Stimulated activated naive CD8-positive, alpha-beta T cell treated with anti-CD3 and anti-CD28 coated beads, Interleukin-15, amount 100 ng/mL, for 72 hours (primary cell): ENCODE data around the gene NXPH4.

Source experiments
- ATAC-seq: fragments of 150-1000 bp; cut with Tn5 transposase; 2 replicates; pipeline ENCODE4 v1.10.0; 2021; ENCODE audit warnings: mild to moderate bottlenecking, moderate library complexity
- DNase-seq, 2 donors: peaks; one replicate each; pipeline ENCODE4 v3.0.0; 2021 to 2022
- H3K27ac Mint-ChIP-seq, 2 donors: one replicate each; pipeline ENCODE4 v1.8.0; 2022; ENCODE audit warnings: mild to moderate bottlenecking in 2 of 2, mixed read lengths in 2 of 2, moderate library complexity in 2 of 2
- H3K27me3 Mint-ChIP-seq: one replicate; pipeline ENCODE4 v1.8.0; 2022; ENCODE audit warnings: mixed read lengths
- H3K4me1 Mint-ChIP-seq: one replicate; pipeline ENCODE4 v1.8.0; 2022; ENCODE audit warnings: mild to moderate bottlenecking, mixed read lengths
- H3K4me3 Mint-ChIP-seq, 2 donors: one replicate each; pipeline ENCODE4 v1.8.0; 2022; ENCODE audit warnings: mild to moderate bottlenecking in 2 of 2, mixed read lengths in 2 of 2, moderate library complexity in 1 of 2
- H3K9me3 Mint-ChIP-seq, 2 donors: one replicate each; pipeline ENCODE4 v1.8.0; 2022; ENCODE audit warnings: mixed read lengths in 2 of 2

Gene NXPH4

GRCh38 chr12:57247041-57247440 is 30.4 kb downstream of the NXPH4 start:
- ATAC-seq, result no peak
- H3K9me3 Mint-ChIP-seq, result no peaks in the 10 kb centered on the region
- H3K4me1 Mint-ChIP-seq, result peaks cover 37% of the 10 kb centered on the region
- H3K27me3 Mint-ChIP-seq, result peaks cover 28% of the 10 kb centered on the region
- no peak for DNase-seq
- H3K4me3 Mint-ChIP-seq, result no peak overlapping the region
- no peak overlapping the region for H3K27ac Mint-ChIP-seq

DNA sequence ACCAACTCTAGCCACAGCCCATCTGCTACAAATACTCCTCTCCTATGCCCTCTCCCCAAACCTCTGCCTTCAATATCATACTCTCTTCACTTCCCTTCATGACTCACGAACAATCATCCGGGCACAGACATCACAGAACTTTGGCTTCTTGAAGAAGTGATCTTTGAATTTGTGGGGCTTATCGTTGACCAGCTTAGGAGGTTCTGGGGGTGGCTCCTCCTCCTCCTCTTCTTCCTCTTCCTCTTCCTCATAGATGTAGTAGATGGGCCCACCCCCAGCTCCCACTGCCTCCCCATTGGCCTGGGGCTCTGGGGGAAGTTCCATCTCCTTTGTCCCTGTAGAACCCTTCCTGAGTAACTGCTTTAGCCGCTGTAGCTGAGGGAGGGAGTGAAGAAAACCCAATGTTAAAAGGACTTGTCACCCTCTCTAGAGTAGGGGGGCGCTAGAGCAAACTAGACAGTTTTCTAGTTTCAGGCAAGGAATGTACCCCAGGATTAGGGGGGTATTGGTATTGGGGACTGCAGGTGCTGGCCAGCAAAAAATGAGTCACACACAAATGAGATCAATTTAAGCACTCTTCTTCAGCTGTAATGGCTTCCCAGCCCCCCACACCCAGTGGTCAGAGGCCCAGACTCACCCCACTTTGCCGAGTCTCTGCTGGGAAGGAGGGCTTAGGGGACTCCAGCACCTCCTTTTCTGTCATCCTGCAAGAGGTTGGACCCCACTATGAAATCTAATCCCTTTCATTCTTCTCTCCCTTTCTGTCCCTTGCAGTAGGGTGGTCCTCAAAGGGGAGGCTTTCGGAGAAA is 32.5 kb downstream of the NXPH4 start:
- DNase-seq (no peak), ATAC-seq (no peak)
- Mint-ChIP-seq H3K4me1 (peaks cover 16% of the 10 kb centered on the region), H3K4me3 (peak overlapping the region; percentile 10 to 56), H3K27me3 (peaks cover 10% of the 10 kb centered on the region), H3K9me3 (no peaks in the 10 kb centered on the region), H3K27ac (peak overlapping the region; percentile 23 to 35)

DNA sequence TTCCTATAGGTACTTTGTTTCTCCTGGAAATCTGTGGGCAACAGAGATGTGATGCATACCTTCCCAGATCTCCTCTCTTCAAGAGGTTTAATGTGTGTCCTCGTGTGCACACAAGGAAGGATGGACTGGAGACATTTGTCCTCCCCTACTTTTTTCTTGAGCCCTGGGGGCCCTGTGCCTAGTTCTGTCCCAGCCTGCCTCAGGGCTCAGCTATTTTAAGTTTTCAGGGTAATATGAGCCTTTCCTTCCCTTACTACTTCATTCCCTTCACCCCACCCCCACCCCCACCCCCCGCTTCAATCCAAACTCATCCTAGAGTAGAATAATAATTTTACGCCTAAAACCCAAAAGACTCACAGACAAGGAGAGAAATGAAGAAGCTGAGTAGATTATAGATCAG is 33.9 kb downstream of the NXPH4 start:
- Mint-ChIP-seq H3K9me3 (no peaks in the 10 kb centered on the region), H3K4me3 (no peak overlapping the region), H3K27me3 (no peaks in the 10 kb centered on the region), H3K27ac (peak overlapping the region in 1 of 2 donors; percentile 54), H3K4me1 (peaks cover 13% of the 10 kb centered on the region)
- DNase-seq (no peak), ATAC-seq (no peak)

- Mint-ChIP-seq H3K4me1 (peaks cover 13% of the 10 kb centered on the region), H3K27ac (peak within 1 kb of the TSS in 1 of 2 donors; percentile 54)
Measured at GRCh38 chr12:57250956-57251355, 34.4 kb downstream of the NXPH4 start, which contains the start of gene STAC3. STAC3 (minus strand) TSS chr12:57251187; CDS start chr12:57249636, 1,551 bp downstream.

GRCh38 chr12:57254506-57255280 is 38.1 kb downstream of the NXPH4 start:
- Mint-ChIP-seq H3K4me3 (no peak overlapping the region), H3K4me1 (peaks cover under 1% of the 10 kb centered on the region), H3K27ac (no peak overlapping the region), H3K27me3 (no peaks in the 10 kb centered on the region), H3K9me3 (no peaks in the 10 kb centered on the region)
- ATAC-seq (no peak), DNase-seq (no peak)

More at GRCh38 chr12:57250956-57251355, 34.4 kb downstream of the NXPH4 start, which contains the start of gene STAC3:
- no peak for ATAC-seq
- Mint-ChIP-seq H3K4me3 (no peak within 1 kb of the TSS), H3K27me3 (no peaks in the 10 kb centered on the region), H3K9me3 (no peaks in the 10 kb centered on the region)
- DNase-seq, result no peak

GRCh38 chr12:57255916-57256315 is 39.3 kb downstream of the NXPH4 start:
- H3K27me3 Mint-ChIP-seq, result no peaks in the 10 kb centered on the region
- H3K27ac Mint-ChIP-seq, result no peak overlapping the region
- ATAC-seq (no peak), DNase-seq (no peak)
- no peaks in the 10 kb centered on the region for H3K4me1 Mint-ChIP-seq
- H3K4me3 Mint-ChIP-seq, result no peak overlapping the region
- no peaks in the 10 kb centered on the region for H3K9me3 Mint-ChIP-seq

GRCh38 chr12:57258977-57259970 is 42.7 kb downstream of the NXPH4 start:
- Mint-ChIP-seq H3K4me3 (no peak overlapping the region), H3K27me3 (no peaks in the 10 kb centered on the region), H3K27ac (no peak overlapping the region), H3K9me3 (no peaks in the 10 kb centered on the region), H3K4me1 (no peaks in the 10 kb centered on the region)
- DNase-seq (no peak), ATAC-seq (no peak)

- no peak overlapping the region for H3K27ac Mint-ChIP-seq
- H3K4me3 Mint-ChIP-seq, result no peak overlapping the region
- H3K4me1 Mint-ChIP-seq, result no peaks in the 10 kb centered on the region
- ATAC-seq (no peak), DNase-seq (no peak)
- H3K9me3 Mint-ChIP-seq, result no peaks in the 10 kb centered on the region
- H3K27me3 Mint-ChIP-seq, result no peaks in the 10 kb centered on the region
Measured at GRCh38 chr12:57260366-57260765, 43.8 kb downstream of the NXPH4 start.

GRCh38 chr12:57261428-57261865 is 44.9 kb downstream of the NXPH4 start:
- Mint-ChIP-seq H3K27ac (peak overlapping the region in 1 of 2 donors; percentile 15), H3K27me3 (no peaks in the 10 kb centered on the region), H3K4me1 (no peaks in the 10 kb centered on the region), H3K9me3 (no peaks in the 10 kb centered on the region), H3K4me3 (no peak overlapping the region)
- ATAC-seq (no peak), DNase-seq (no peak)

DNA sequence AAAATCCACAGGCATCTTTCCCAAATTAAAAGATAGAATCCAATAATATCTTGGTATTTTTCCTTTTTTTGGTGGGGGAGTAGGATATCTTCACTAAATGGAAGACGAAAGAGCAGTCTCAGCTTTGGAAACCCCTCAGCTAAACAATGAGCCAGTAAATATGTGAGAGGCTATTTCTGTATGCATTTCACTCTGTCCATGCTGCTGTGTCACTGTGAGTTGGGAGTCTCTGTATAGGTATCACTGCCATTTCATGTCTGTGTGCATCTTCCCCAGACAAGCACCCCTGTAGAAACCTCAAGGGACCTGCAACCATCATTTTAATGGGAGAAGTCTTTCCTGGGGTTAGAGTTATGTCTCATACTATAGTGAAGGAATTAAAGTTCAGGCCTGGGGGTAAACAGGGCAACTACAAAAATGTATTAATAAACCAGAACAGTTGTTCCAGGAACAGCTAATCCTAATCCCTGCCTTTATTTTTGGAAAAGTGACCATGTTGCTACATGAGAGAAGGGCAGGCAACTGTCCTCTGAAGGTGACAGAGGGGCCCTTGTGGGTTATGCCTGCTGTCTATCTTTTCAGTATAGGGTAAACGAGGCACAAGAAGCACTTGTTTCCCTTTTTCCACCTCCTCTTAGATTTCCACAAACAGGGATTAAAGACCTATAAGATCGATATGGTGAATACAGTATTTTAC is 45.7 kb downstream of the NXPH4 start:
- H3K4me3 Mint-ChIP-seq, result no peak overlapping the region
- no peaks in the 10 kb centered on the region for H3K4me1 Mint-ChIP-seq
- H3K27me3 Mint-ChIP-seq, result no peaks in the 10 kb centered on the region
- ATAC-seq (no peak), DNase-seq (no peak)
- H3K27ac Mint-ChIP-seq, result no peak overlapping the region
- H3K9me3 Mint-ChIP-seq, result no peaks in the 10 kb centered on the region

DNA sequence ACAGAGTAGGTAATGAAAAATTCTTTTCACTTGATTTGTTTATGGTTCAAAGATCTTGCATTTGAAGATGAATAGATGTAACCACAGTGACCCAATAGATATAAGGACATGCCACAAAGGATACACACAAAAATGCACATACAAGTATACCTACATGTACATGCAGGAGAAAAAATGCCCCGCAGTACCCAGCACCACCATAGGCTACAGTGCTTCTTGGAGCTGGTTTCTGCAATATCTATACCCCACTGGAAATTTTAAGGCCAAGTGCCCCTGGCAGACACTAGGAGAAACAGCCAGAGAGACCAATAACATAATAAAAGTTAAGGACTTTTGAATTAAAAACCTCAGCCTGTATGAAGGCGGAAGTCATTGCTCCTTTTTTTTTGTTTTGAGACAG is 46.5 kb downstream of the NXPH4 start:
- no peak for ATAC-seq
- no peak overlapping the region for H3K27ac Mint-ChIP-seq

GRCh38 chr12:57266681-57267080 is 50.1 kb downstream of the NXPH4 start:
- peaks cover 8% of the 10 kb centered on the region for H3K4me1 Mint-ChIP-seq
- H3K27ac Mint-ChIP-seq, result no peak overlapping the region
- ATAC-seq (no peak), DNase-seq (no peak)
- no peak overlapping the region for H3K4me3 Mint-ChIP-seq
- H3K9me3 Mint-ChIP-seq, result no peaks in the 10 kb centered on the region
- no peaks in the 10 kb centered on the region for H3K27me3 Mint-ChIP-seq

More for the DNA sequence above, 46.5 kb downstream of the NXPH4 start:
- no peak overlapping the region for H3K4me3 Mint-ChIP-seq
- no peaks in the 10 kb centered on the region for H3K27me3 Mint-ChIP-seq
- no peak for DNase-seq
- no peaks in the 10 kb centered on the region for H3K9me3 Mint-ChIP-seq
- H3K4me1 Mint-ChIP-seq, result peaks cover 2% of the 10 kb centered on the region

GRCh38 chr12:57268264-57268663 is 51.7 kb downstream of the NXPH4 start:
- H3K4me1 Mint-ChIP-seq, result peaks cover 8% of the 10 kb centered on the region
- no peaks in the 10 kb centered on the region for H3K9me3 Mint-ChIP-seq
- ATAC-seq, result peak; percentile 76
- peak overlapping the region; percentile 4 to 79 for H3K27ac Mint-ChIP-seq
- no peak for DNase-seq
- H3K27me3 Mint-ChIP-seq, result no peaks in the 10 kb centered on the region
- no peak overlapping the region for H3K4me3 Mint-ChIP-seq

DNA sequence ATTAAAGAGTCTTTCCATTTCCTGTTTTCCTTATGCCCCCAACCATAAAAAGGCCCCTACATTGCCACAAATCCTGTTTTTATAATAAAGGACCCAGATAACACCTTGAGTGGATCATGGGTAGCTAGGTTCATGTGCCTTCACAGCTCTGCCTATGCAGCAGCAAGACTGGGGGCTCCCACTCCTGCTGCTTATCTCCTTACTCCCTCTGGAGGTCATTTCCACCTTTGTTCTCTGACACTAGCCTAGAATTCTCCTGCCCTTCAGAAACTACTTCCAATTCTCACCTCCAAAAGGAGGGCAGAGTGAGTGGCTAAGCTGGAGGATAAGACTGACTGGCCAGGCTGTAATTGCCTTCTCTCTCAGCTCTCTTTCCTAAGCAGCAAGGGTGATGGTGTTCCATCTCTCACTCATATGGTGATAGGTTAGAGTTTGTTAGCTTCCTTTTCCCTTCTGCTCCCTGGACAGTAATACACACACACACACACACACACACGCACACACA is 54.4 kb downstream of the NXPH4 start:
- H3K9me3 Mint-ChIP-seq, result no peaks in the 10 kb centered on the region
- H3K27ac Mint-ChIP-seq, result no peak overlapping the region
- H3K4me3 Mint-ChIP-seq, result no peak overlapping the region
- peaks cover 8% of the 10 kb centered on the region for H3K4me1 Mint-ChIP-seq
- no peaks in the 10 kb centered on the region for H3K27me3 Mint-ChIP-seq
- DNase-seq (no peak), ATAC-seq (no peak)
